Activated naive CD4-positive, alpha-beta T cell treated with anti-CD3 and anti-CD28 coated beads, Interleukin-2, amount 50 U/mL, for 24 hours (primary cell): ENCODE data around the gene APOA4.
A peak's percentile ranks its signal among the peaks of the same experiment; 100 is the strongest.
"Not testable (repeated sequence)": the region's sequence is repeated elsewhere in the genome, so short reads cannot be mapped to it uniquely, and the experiment has no call there.

Experiments used
- H3K27ac Mint-ChIP-seq: one replicate; pipeline ENCODE4 v1.8.0; 2021; ENCODE audit warnings: mild to moderate bottlenecking, mixed read lengths
- H3K27me3 Mint-ChIP-seq: one replicate; pipeline ENCODE4 v1.8.0; 2021; ENCODE audit warnings: mixed read lengths
- H3K36me3 Mint-ChIP-seq: one replicate; pipeline ENCODE4 v1.8.0; 2021; ENCODE audit warnings: mixed read lengths
- H3K4me1 Mint-ChIP-seq: one replicate; pipeline ENCODE4 v1.8.0; 2021; ENCODE audit warnings: mixed read lengths
- H3K4me3 Mint-ChIP-seq: one replicate; pipeline ENCODE4 v1.8.0; 2021; ENCODE audit warnings: mild to moderate bottlenecking, mixed read lengths
- H3K9me3 Mint-ChIP-seq: one replicate; pipeline ENCODE4 v1.8.0; 2021; ENCODE audit warnings: mixed read lengths

APOA4 gene

GRCh38 chr11:116804001-116804400 lies 19.1 kb downstream of the APOA4 start:
- no peaks in the 10 kb centered on the region for H3K9me3 Mint-ChIP-seq
- H3K36me3 Mint-ChIP-seq = no peaks in the 10 kb centered on the region
- no peak overlapping the region for H3K27ac Mint-ChIP-seq

GRCh38 chr11:116801662-116802061 lies 21.4 kb downstream of the APOA4 start:
- H3K4me1 Mint-ChIP-seq, H3K9me3 Mint-ChIP-seq, H3K36me3 Mint-ChIP-seq, H3K27ac Mint-ChIP-seq, H3K4me3 Mint-ChIP-seq, H3K27me3 Mint-ChIP-seq: not testable (repeated sequence)

More at GRCh38 chr11:116804001-116804400, 19.1 kb downstream of the APOA4 start:
- Mint-ChIP-seq H3K4me3 (no peak overlapping the region), H3K27me3 (peaks cover 2% of the 10 kb centered on the region), H3K4me1 (no peaks in the 10 kb centered on the region)

GRCh38 chr11:116800610-116801009 lies 22.5 kb downstream of the APOA4 start:
- Mint-ChIP-seq H3K36me3 (no peaks in the 10 kb centered on the region), H3K27me3 (peaks cover 2% of the 10 kb centered on the region), H3K4me3 (no peak overlapping the region), H3K27ac (peak overlapping the region; percentile 8), H3K9me3 (no peaks in the 10 kb centered on the region), H3K4me1 (no peaks in the 10 kb centered on the region)

GRCh38 chr11:116798368-116798767 lies 24.7 kb downstream of the APOA4 start:
- H3K4me3 Mint-ChIP-seq = no peak overlapping the region

GRCh38 chr11:116797816-116798215 lies 25.3 kb downstream of the APOA4 start:
- Mint-ChIP-seq H3K4me1 (no peaks in the 10 kb centered on the region), H3K36me3 (no peaks in the 10 kb centered on the region), H3K27ac (no peak overlapping the region), H3K9me3 (no peaks in the 10 kb centered on the region), H3K4me3 (no peak overlapping the region), H3K27me3 (peaks cover 2% of the 10 kb centered on the region)

More at GRCh38 chr11:116798368-116798767, 24.7 kb downstream of the APOA4 start:
- Mint-ChIP-seq H3K4me1 (no peaks in the 10 kb centered on the region), H3K27me3 (peaks cover 2% of the 10 kb centered on the region), H3K27ac (peak overlapping the region; percentile 30), H3K9me3 (no peaks in the 10 kb centered on the region), H3K36me3 (no peaks in the 10 kb centered on the region)

- H3K27ac Mint-ChIP-seq = no peak overlapping the region
- peaks cover 1% of the 10 kb centered on the region for H3K27me3 Mint-ChIP-seq
- no peak overlapping the region for H3K4me3 Mint-ChIP-seq
- H3K36me3 Mint-ChIP-seq = no peaks in the 10 kb centered on the region
- H3K9me3 Mint-ChIP-seq = no peaks in the 10 kb centered on the region
- H3K4me1 Mint-ChIP-seq = no peaks in the 10 kb centered on the region
Measured at GRCh38 chr11:116796548-116796947, 26.6 kb downstream of the APOA4 start.

- Mint-ChIP-seq H3K9me3 (no peaks in the 10 kb centered on the region), H3K4me1 (peaks cover 5% of the 10 kb centered on the region), H3K4me3 (no peak overlapping the region), H3K27ac (no peak overlapping the region), H3K36me3 (no peaks in the 10 kb centered on the region), H3K27me3 (peaks cover 1% of the 10 kb centered on the region)
Measured at GRCh38 chr11:116794851-116795250, 28.3 kb downstream of the APOA4 start.

GRCh38 chr11:116793772-116794097 lies 29.4 kb downstream of the APOA4 start:
- no peak overlapping the region for H3K27ac Mint-ChIP-seq
- H3K4me3 Mint-ChIP-seq = no peak overlapping the region
- H3K9me3 Mint-ChIP-seq = no peaks in the 10 kb centered on the region
- H3K36me3 Mint-ChIP-seq = no peaks in the 10 kb centered on the region
- H3K4me1 Mint-ChIP-seq = peaks cover 10% of the 10 kb centered on the region
- H3K27me3 Mint-ChIP-seq = no peaks in the 10 kb centered on the region

GRCh38 chr11:116792869-116793771 lies 30.0 kb downstream of the APOA4 start:
- no peak overlapping the region for H3K4me3 Mint-ChIP-seq
- no peaks in the 10 kb centered on the region for H3K36me3 Mint-ChIP-seq
- H3K27me3 Mint-ChIP-seq = no peaks in the 10 kb centered on the region
- peaks cover 16% of the 10 kb centered on the region for H3K4me1 Mint-ChIP-seq
- H3K27ac Mint-ChIP-seq = no peak overlapping the region
- H3K9me3 Mint-ChIP-seq = no peaks in the 10 kb centered on the region

- H3K27ac Mint-ChIP-seq = no peak overlapping the region
- no peaks in the 10 kb centered on the region for H3K27me3 Mint-ChIP-seq
- peaks cover 3% of the 10 kb centered on the region for H3K36me3 Mint-ChIP-seq
- no peaks in the 10 kb centered on the region for H3K9me3 Mint-ChIP-seq
- no peak overlapping the region for H3K4me3 Mint-ChIP-seq
- H3K4me1 Mint-ChIP-seq = peaks cover 19% of the 10 kb centered on the region
Measured at GRCh38 chr11:116792144-116792868, 30.8 kb downstream of the APOA4 start.

- Mint-ChIP-seq H3K27ac (peak within 1 kb of the TSS; percentile 8), H3K4me1 (peaks cover 24% of the 10 kb centered on the region), H3K4me3 (no peak within 1 kb of the TSS), H3K9me3 (no peaks in the 10 kb centered on the region), H3K36me3 (peaks cover 7% of the 10 kb centered on the region), H3K27me3 (no peaks in the 10 kb centered on the region)
Measured at GRCh38 chr11:116791813-116792143, 31.3 kb downstream of the APOA4 start, which contains the start of gene APOA5. Gene APOA5 (minus strand): TSS chr11:116791879. CDS start chr11:116791860, 19 bp downstream.

- H3K27ac Mint-ChIP-seq = peak overlapping the region; percentile 8
- peaks cover 30% of the 10 kb centered on the region for H3K4me1 Mint-ChIP-seq
- no peaks in the 10 kb centered on the region for H3K9me3 Mint-ChIP-seq
- H3K36me3 Mint-ChIP-seq = peaks cover 7% of the 10 kb centered on the region
- H3K27me3 Mint-ChIP-seq = no peaks in the 10 kb centered on the region
- no peak overlapping the region for H3K4me3 Mint-ChIP-seq
Measured at GRCh38 chr11:116791002-116791812, 31.9 kb downstream of the APOA4 start.

GRCh38 chr11:116790167-116791001 lies 32.7 kb downstream of the APOA4 start:
- Mint-ChIP-seq H3K4me3 (no peak overlapping the region), H3K36me3 (peaks cover 12% of the 10 kb centered on the region), H3K9me3 (no peaks in the 10 kb centered on the region), H3K27ac (peak overlapping the region; percentile 8), H3K4me1 (peaks cover 38% of the 10 kb centered on the region), H3K27me3 (no peaks in the 10 kb centered on the region)

GRCh38 chr11:116788975-116789374 lies 34.1 kb downstream of the APOA4 start:
- Mint-ChIP-seq H3K36me3 (peaks cover 25% of the 10 kb centered on the region), H3K27me3 (no peaks in the 10 kb centered on the region), H3K9me3 (no peaks in the 10 kb centered on the region), H3K4me3 (peak overlapping the region; percentile 24), H3K4me1 (peaks cover 48% of the 10 kb centered on the region), H3K27ac (no peak overlapping the region)

GRCh38 chr11:116788534-116788933 lies 34.6 kb downstream of the APOA4 start:
- Mint-ChIP-seq H3K36me3 (peaks cover 25% of the 10 kb centered on the region), H3K4me1 (peaks cover 49% of the 10 kb centered on the region)

More at GRCh38 chr11:116788534-116788933, 34.6 kb downstream of the APOA4 start:
- H3K27me3 Mint-ChIP-seq = no peaks in the 10 kb centered on the region
- H3K4me3 Mint-ChIP-seq = peak overlapping the region; percentile 99
- no peaks in the 10 kb centered on the region for H3K9me3 Mint-ChIP-seq
- peak overlapping the region; percentile 95 for H3K27ac Mint-ChIP-seq
